Measurements from ENCODE around the gene ANKRD13B. TPM values are rescaled to one million over a fixed set of nuclear protein-coding genes. Genes with fewer than 3 reads are reported as not detected.

ANKRD13B gene
- total RNA-seq, 1 experiment from 2014 or later = 45.5 TPM

- TF ChIP-seq AR (CRISPR knock-in tag; IDR thresholded peaks at IDR 0.05) (no peak), CREM (CRISPR knock-in tag; IDR thresholded peaks at IDR 0.05) (peak; percentile 57; the same call in 1 of the 2 replicates)
Measured at GRCh38 chr17:29615492-29616299, 22.8 kb downstream of the ANKRD13B start (continued).

GRCh38 chr17:29616300-29617048 is 23.5 kb downstream of the ANKRD13B start:
- Mint-ChIP-seq H3K36me3 (no peaks in the 10 kb centered on the region), H3K4me3 (peak overlapping the region; percentile 80), H3K9me3 (no peaks in the 10 kb centered on the region), H3K4me1 (peaks cover 47% of the 10 kb centered on the region), H3K27me3 (ENCODE audit: low read depth) (peaks cover 80% of the 10 kb centered on the region), H3K27ac (no peak overlapping the region)
- DNase-seq (ENCODE audit: low spot score) (no peak), ATAC-seq (no peak)
- POLR2A ChIA-PET = interaction anchor here (1.0 to 2.1 kb wide), 4 partner anchors 16 to 25 kb away, joined by 3 to 12 read pairs (median 4); partner anchors contain the start of gene ANKRD13B
- no peak for TF ChIP-seq IRF2 (CRISPR knock-in tag; IDR thresholded peaks at IDR 0.05; ENCODE audit: borderline replicate concordance, low read depth)
- TF ChIP-seq, protein P1, sequence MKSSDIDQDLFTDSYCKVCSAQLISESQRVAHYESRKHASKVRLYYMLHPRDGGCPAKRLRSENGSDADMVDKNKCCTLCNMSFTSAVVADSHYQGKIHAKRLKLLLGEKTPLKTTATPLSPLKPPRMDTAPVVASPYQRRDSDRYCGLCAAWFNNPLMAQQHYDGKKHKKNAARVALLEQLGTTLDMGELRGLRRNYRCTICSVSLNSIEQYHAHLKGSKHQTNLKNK (CRISPR knock-in tag; IDR thresholded peaks at IDR 0.05) = no peak
- no peak for TF ChIP-seq NFATC4 (CRISPR knock-in tag; IDR thresholded peaks at IDR 0.05)
- TF ChIP-seq, protein P2, sequence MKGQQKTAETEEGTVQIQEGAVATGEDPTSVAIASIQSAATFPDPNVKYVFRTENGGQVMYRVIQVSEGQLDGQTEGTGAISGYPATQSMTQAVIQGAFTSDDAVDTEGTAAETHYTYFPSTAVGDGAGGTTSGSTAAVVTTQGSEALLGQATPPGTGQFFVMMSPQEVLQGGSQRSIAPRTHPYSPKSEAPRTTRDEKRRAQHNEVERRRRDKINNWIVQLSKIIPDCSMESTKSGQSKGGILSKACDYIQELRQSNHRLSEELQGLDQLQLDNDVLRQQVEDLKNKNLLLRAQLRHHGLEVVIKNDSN (CRISPR knock-in tag; IDR thresholded peaks at IDR 0.05) = 0 out of 2 replicates have a peak, but pooled peaks have one; percentile 2
- no peak for TF ChIP-seq FOXJ3 (CRISPR knock-in tag; IDR thresholded peaks at IDR 0.05; ENCODE audit: borderline replicate concordance)
- TF ChIP-seq ZNF121 (CRISPR knock-in tag; IDR thresholded peaks at IDR 0.05) = 0 out of 2 replicates have a peak, but pooled peaks have one; percentile 9
- no peak for TF ChIP-seq IRF1 (CRISPR knock-in tag; IDR thresholded peaks at IDR 0.05)
- CTCF ChIA-PET = interaction anchor here (0.6 to 9.2 kb wide), 64 partner anchors 9 to 664 kb away, joined by 3 to 272 read pairs (median 5); partner anchors contain the start of genes ABHD15, ANKRD13B, MYO18A and NUFIP2

GRCh38 chr17:29617125-29617480 is 24.2 kb downstream of the ANKRD13B start:
- H3K4me1 Mint-ChIP-seq = peaks cover 53% of the 10 kb centered on the region
- DNase-seq (ENCODE audit: low spot score) (peak; percentile 86), ATAC-seq (peak; percentile 27)
- peak overlapping the region; percentile 80 for H3K4me3 Mint-ChIP-seq
- H3K9me3 Mint-ChIP-seq = no peaks in the 10 kb centered on the region
- CTCF ChIA-PET = interaction anchor here (0.6 to 9.2 kb wide), 69 partner anchors 9 to 665 kb away, joined by 3 to 272 read pairs (median 5); partner anchors contain the start of genes ABHD15, ANKRD13B, MYO18A and NUFIP2
- no peaks in the 10 kb centered on the region for H3K36me3 Mint-ChIP-seq
- H3K27ac Mint-ChIP-seq = no peak overlapping the region
- POLR2A ChIA-PET = interaction anchor here (1.4 to 2.1 kb wide), 3 partner anchors 23 to 63 kb away, joined by 3 to 12 read pairs (median 4); partner anchors contain the start of gene ANKRD13B
- peaks cover 80% of the 10 kb centered on the region for H3K27me3 Mint-ChIP-seq (ENCODE audit: low read depth)
- TF ChIP-seq IRF1 (CRISPR knock-in tag; IDR thresholded peaks at IDR 0.05) (no peak), ZNF423 (CRISPR knock-in tag; IDR thresholded peaks at IDR 0.05) (peak; percentile 77), CREM (CRISPR knock-in tag; IDR thresholded peaks at IDR 0.05) (no peak), JUN (CRISPR knock-in tag; IDR thresholded peaks at IDR 0.05) (no peak)
- TF ChIP-seq, protein P3, sequence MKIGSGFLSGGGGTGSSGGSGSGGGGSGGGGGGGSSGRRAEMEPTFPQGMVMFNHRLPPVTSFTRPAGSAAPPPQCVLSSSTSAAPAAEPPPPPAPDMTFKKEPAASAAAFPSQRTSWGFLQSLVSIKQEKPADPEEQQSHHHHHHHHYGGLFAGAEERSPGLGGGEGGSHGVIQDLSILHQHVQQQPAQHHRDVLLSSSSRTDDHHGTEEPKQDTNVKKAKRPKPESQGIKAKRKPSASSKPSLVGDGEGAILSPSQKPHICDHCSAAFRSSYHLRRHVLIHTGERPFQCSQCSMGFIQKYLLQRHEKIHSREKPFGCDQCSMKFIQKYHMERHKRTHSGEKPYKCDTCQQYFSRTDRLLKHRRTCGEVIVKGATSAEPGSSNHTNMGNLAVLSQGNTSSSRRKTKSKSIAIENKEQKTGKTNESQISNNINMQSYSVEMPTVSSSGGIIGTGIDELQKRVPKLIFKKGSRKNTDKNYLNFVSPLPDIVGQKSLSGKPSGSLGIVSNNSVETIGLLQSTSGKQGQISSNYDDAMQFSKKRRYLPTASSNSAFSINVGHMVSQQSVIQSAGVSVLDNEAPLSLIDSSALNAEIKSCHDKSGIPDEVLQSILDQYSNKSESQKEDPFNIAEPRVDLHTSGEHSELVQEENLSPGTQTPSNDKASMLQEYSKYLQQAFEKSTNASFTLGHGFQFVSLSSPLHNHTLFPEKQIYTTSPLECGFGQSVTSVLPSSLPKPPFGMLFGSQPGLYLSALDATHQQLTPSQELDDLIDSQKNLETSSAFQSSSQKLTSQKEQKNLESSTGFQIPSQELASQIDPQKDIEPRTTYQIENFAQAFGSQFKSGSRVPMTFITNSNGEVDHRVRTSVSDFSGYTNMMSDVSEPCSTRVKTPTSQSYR (CRISPR knock-in tag; IDR thresholded peaks at IDR 0.05) = peak; percentile 83; the same call in 1 of the 2 replicates
- TF ChIP-seq, protein P4, sequence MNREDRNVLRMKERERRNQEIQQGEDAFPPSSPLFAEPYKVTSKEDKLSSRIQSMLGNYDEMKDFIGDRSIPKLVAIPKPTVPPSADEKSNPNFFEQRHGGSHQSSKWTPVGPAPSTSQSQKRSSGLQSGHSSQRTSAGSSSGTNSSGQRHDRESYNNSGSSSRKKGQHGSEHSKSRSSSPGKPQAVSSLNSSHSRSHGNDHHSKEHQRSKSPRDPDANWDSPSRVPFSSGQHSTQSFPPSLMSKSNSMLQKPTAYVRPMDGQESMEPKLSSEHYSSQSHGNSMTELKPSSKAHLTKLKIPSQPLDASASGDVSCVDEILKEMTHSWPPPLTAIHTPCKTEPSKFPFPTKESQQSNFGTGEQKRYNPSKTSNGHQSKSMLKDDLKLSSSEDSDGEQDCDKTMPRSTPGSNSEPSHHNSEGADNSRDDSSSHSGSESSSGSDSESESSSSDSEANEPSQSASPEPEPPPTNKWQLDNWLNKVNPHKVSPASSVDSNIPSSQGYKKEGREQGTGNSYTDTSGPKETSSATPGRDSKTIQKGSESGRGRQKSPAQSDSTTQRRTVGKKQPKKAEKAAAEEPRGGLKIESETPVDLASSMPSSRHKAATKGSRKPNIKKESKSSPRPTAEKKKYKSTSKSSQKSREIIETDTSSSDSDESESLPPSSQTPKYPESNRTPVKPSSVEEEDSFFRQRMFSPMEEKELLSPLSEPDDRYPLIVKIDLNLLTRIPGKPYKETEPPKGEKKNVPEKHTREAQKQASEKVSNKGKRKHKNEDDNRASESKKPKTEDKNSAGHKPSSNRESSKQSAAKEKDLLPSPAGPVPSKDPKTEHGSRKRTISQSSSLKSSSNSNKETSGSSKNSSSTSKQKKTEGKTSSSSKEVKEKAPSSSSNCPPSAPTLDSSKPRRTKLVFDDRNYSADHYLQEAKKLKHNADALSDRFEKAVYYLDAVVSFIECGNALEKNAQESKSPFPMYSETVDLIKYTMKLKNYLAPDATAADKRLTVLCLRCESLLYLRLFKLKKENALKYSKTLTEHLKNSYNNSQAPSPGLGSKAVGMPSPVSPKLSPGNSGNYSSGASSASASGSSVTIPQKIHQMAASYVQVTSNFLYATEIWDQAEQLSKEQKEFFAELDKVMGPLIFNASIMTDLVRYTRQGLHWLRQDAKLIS (CRISPR knock-in tag; IDR thresholded peaks at IDR 0.05; ENCODE audit: borderline replicate concordance) = no peak
- TF ChIP-seq, protein P1 (CRISPR knock-in tag; IDR thresholded peaks at IDR 0.05) = no peak
- TF ChIP-seq, protein P5, sequence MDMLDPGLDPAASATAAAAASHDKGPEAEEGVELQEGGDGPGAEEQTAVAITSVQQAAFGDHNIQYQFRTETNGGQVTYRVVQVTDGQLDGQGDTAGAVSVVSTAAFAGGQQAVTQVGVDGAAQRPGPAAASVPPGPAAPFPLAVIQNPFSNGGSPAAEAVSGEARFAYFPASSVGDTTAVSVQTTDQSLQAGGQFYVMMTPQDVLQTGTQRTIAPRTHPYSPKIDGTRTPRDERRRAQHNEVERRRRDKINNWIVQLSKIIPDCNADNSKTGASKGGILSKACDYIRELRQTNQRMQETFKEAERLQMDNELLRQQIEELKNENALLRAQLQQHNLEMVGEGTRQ (CRISPR knock-in tag; IDR thresholded peaks at IDR 0.05) = 0 out of 2 replicates have a peak, but pooled peaks have one; percentile 11

Data from WTC11 (cell line).